A549 treated with AZD2906 at 1 μM for 4 hours (cell line): Measurements from ENCODE around the gene NUP93. TPM values are rescaled to one million over a fixed set of nuclear protein-coding genes. Genes with fewer than 3 reads are reported as not detected.

Experiments
- total RNA-seq: library from RNA; stranded (reverse); fragments of 200-300 nt; extraction: Qiagen RNA extraction; gene quantifications from 5 replicates; pipeline ENCODE4 v1.2.3, GENCODE V29; 2022

Gene NUP93
- total RNA-seq = 82.1 to 106 TPM (median 104 TPM) in 5 replicates

GRCh38 chr16:56729735-56730662 lies at the start of gene NUP93:
Gene NUP93, plus strand, starts transcription at chr16:56730129. Its CDS starts 18,119 bp downstream, at chr16:56748248.

GRCh38 chr16:56681939-56682702 lies 47.8 kb upstream of the NUP93 start, which contains the start of gene MT1X:
Gene MT1X, plus strand, starts transcription at chr16:56682470. Its CDS starts 71 bp downstream, at chr16:56682541.

GRCh38 chr16:56864960-56865359 lies 135.0 kb downstream of the NUP93 start, which contains the start of gene SLC12A3:
Gene SLC12A3, plus strand, starts transcription at chr16:56865207. Its CDS starts 29 bp downstream, at chr16:56865236.

Other genes starting within 250 kb of the NUP93 start
- gene BBS2, start 210.1 kb upstream of the NUP93 start, total RNA-seq = 15.8 to 32.7 TPM (median 22.1 TPM) in 5 replicates
- gene MT4, start 165.1 kb upstream of the NUP93 start, total RNA-seq = not detected in 5 replicates
- gene MT3, start 140.6 kb upstream of the NUP93 start, total RNA-seq = 0.41 to 0.88 TPM (median 0.79 TPM) in 5 replicates
- gene MT2A, start 121.5 kb upstream of the NUP93 start, total RNA-seq = 2,240 to 3,417 TPM (median 2,786 TPM) in 5 replicates
- gene MT1E, start 104.3 kb upstream of the NUP93 start, total RNA-seq = 0.15 to 0.21 TPM in 2 of 5 replicates, not detected in the others
- 0.09 to 0.17 TPM in 2 of 5 replicates, not detected in the others for gene MT1M, start 97.5 kb upstream of the NUP93 start, total RNA-seq
- gene MT1A, start 91.5 kb upstream of the NUP93 start, total RNA-seq = 30.1 to 42.3 TPM (median 34.0 TPM) in 5 replicates
- gene MT1B, start 78.2 kb upstream of the NUP93 start, total RNA-seq = 0.38 to 0.92 TPM (median 0.76 TPM) in 4 of 5 replicates, not detected in the other
- gene MT1F, start 72.2 kb upstream of the NUP93 start, total RNA-seq = 16.6 to 30.8 TPM (median 20.1 TPM) in 5 replicates
- gene MT1G, start 62.1 kb upstream of the NUP93 start, total RNA-seq = not detected in 5 replicates
- not detected in 5 replicates for gene MT1H, start 60.3 kb upstream of the NUP93 start, total RNA-seq
- 569 to 951 TPM (median 792 TPM) in 5 replicates for gene MT1X, start 47.7 kb upstream of the NUP93 start, total RNA-seq
- gene SLC12A3, start 135.1 kb downstream of the NUP93 start, total RNA-seq = 0.02 to 0.06 TPM in 2 of 5 replicates, not detected in the others
- 93.3 to 106 TPM (median 96.9 TPM) in 5 replicates for gene HERPUD1, start 202.0 kb downstream of the NUP93 start, total RNA-seq
- gene CETP, start 231.8 kb downstream of the NUP93 start, total RNA-seq = not detected in 5 replicates